NCI-H446 treated with DMSO at 0.1 percent for 48 hours (cell line): ENCODE data around the gene PLXNB1.
"Not testable (repeated sequence)": the region's sequence is repeated elsewhere in the genome, so short reads cannot be mapped to it uniquely, and the experiment has no call there.

Experiments
- DNase-seq: peaks from one replicate; lab custom pipeline; 2025; lab: John Stamatoyannopoulos, UW

Gene PLXNB1

GRCh38 chr3:48429960-48430707 is at the start of gene PLXNB1:
Gene PLXNB1 (minus strand): TSS chr3:48430086. CDS start chr3:48424611, 5,475 bp downstream.
- DNase-seq, result no peak

- no peak for DNase-seq
Measured at GRCh38 chr3:48478626-48479555, 49.0 kb upstream of the PLXNB1 start.

- DNase-seq, result no peak
Measured at GRCh38 chr3:48477959-48478520, 48.2 kb upstream of the PLXNB1 start.

GRCh38 chr3:48476426-48477053 is 46.7 kb upstream of the PLXNB1 start:
- no peak for DNase-seq

GRCh38 chr3:48475188-48475587 is 45.3 kb upstream of the PLXNB1 start:
- DNase-seq, result no peak

GRCh38 chr3:48474619-48475018 is 44.7 kb upstream of the PLXNB1 start:
- DNase-seq, result no peak

- not testable (repeated sequence) for DNase-seq
Measured at GRCh38 chr3:48474031-48474430, 44.1 kb upstream of the PLXNB1 start.

- DNase-seq, result no peak
Measured at GRCh38 chr3:48473617-48473952, 43.7 kb upstream of the PLXNB1 start.

- DNase-seq, result peak; percentile 9
Measured at GRCh38 chr3:48472923-48473616, 43.2 kb upstream of the PLXNB1 start.

- DNase-seq, result no peak
Measured at GRCh38 chr3:48472673-48472922, 42.7 kb upstream of the PLXNB1 start.

- DNase-seq, result no peak
Measured at GRCh38 chr3:48470286-48470685, 40.4 kb upstream of the PLXNB1 start.

GRCh38 chr3:48469046-48469915 is 39.4 kb upstream of the PLXNB1 start:
- no peak for DNase-seq

- DNase-seq, result no peak
Measured at GRCh38 chr3:48468329-48468731, 38.4 kb upstream of the PLXNB1 start.

GRCh38 chr3:48467473-48468267 is 37.8 kb upstream of the PLXNB1 start:
- no peak for DNase-seq

GRCh38 chr3:48467110-48467454 is 37.2 kb upstream of the PLXNB1 start:
- DNase-seq, result no peak

GRCh38 chr3:48466386-48467109 is 36.7 kb upstream of the PLXNB1 start:
- no peak for DNase-seq

- DNase-seq, result peak; percentile 3
Measured at GRCh38 chr3:48465531-48466378, 35.9 kb upstream of the PLXNB1 start.

GRCh38 chr3:48465237-48465530 is 35.3 kb upstream of the PLXNB1 start:
- DNase-seq, result no peak

GRCh38 chr3:48464713-48465221 is 34.9 kb upstream of the PLXNB1 start:
- no peak for DNase-seq
